Measurements from ENCODE around the gene SMKR1. TPM values are rescaled to one million over a fixed set of nuclear protein-coding genes. Genes with fewer than 3 reads are reported as not detected.

Gene SMKR1
- total and polyA plus RNA-seq, 8 donors, result 0.70 to 0.76 TPM; not detected in 6

DNA sequence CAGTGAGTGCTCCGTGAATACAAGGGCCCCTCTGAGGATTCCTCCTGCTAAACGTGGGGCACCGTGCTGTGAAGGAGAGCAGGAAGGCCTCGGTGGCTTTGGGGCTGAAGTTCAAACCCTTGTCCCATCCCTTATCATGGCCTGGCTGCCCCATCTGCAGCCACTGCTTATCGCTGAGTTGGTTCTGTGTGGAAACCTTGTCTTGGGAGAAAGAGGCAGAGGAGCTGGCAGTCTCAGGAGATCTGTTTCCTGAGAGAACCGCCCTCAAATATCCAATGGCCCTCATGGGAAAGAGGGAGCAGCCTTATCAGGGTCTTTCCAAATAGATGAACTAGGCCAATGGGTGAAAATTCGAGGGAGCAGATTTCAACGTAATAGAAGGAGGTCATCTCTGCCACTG is 57.2 kb downstream of the SMKR1 start:
- Histone ChIP-seq H3K27ac (no peak overlapping the region), H3K4me1 (peaks cover 0 to 16% (median 0%) of the 10 kb centered on the region in 4 donors), H3K36me3 (no peaks in the 10 kb centered on the region), H3K27me3 (peaks cover 0 to 4% (median 0%) of the 10 kb centered on the region in 3 donors), H3K4me3 (no peak overlapping the region), H3K9me3 (no peaks in the 10 kb centered on the region)
- no peak for TF ChIP-seq POLR2AphosphoS5 (IDR thresholded peaks at IDR 0.05)
- TF ChIP-seq, protein P1, sequence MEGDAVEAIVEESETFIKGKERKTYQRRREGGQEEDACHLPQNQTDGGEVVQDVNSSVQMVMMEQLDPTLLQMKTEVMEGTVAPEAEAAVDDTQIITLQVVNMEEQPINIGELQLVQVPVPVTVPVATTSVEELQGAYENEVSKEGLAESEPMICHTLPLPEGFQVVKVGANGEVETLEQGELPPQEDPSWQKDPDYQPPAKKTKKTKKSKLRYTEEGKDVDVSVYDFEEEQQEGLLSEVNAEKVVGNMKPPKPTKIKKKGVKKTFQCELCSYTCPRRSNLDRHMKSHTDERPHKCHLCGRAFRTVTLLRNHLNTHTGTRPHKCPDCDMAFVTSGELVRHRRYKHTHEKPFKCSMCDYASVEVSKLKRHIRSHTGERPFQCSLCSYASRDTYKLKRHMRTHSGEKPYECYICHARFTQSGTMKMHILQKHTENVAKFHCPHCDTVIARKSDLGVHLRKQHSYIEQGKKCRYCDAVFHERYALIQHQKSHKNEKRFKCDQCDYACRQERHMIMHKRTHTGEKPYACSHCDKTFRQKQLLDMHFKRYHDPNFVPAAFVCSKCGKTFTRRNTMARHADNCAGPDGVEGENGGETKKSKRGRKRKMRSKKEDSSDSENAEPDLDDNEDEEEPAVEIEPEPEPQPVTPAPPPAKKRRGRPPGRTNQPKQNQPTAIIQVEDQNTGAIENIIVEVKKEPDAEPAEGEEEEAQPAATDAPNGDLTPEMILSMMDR (IDR thresholded peaks at IDR 0.05), result no peak
- TF ChIP-seq EP300 (IDR thresholded peaks at IDR 0.05), result no peak
- TF ChIP-seq POLR2A (IDR thresholded peaks at IDR 0.05), result no peak
- 72 to 85% (median 76%) methylated on average over 7 to 8 of the region's 8 CpGs for WGBS, 5 donors
- no peak for DNase-seq
- intact Hi-C loops (cut with DNase I; ENCODE audit: low total_unique reads), result no loop called here

DNA sequence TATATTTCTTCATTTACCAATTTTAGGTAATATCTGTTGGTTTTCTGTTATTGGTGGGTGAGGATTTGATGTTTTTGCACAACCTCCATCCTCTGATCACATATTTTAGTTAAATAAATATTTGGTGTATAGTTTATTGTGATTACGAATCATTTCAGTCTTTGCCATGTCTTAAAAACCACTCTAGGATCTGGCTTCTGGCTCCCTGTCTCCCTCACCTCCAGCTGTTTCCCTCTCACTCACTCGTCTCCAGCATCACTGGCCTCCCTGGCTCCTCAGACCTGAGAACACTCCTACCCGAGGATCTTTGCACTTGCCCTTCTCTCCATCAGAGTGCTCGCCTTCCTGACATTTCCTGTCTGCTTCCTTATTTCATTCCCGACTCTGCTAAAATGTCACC is 58.5 kb downstream of the SMKR1 start:
- DNase-seq, result no peak
- H3K9me3 ChIP-seq, result no peaks in the 10 kb centered on the region
- intact Hi-C loops (cut with DNase I; ENCODE audit: low total_unique reads), result no loop called here
- WGBS, 5 donors, result 14 to 36% (median 33%) methylated on average over 5 of the region's 5 CpGs
- TF ChIP-seq EP300 (IDR thresholded peaks at IDR 0.05), result no peak
- TF ChIP-seq POLR2AphosphoS5 (IDR thresholded peaks at IDR 0.05), result no peak
- TF ChIP-seq, protein P1 (IDR thresholded peaks at IDR 0.05), result no peak
- no peak for TF ChIP-seq POLR2A (IDR thresholded peaks at IDR 0.05)
- H3K27ac ChIP-seq, result no peak overlapping the region
- H3K4me1 ChIP-seq, result peaks cover 0 to 16% (median 0%) of the 10 kb centered on the region in 4 donors
- no peak overlapping the region for H3K4me3 ChIP-seq
- H3K27me3 ChIP-seq, result peaks cover 0 to 8% (median 0%) of the 10 kb centered on the region in 3 donors
- no peaks in the 10 kb centered on the region for H3K36me3 ChIP-seq

DNA sequence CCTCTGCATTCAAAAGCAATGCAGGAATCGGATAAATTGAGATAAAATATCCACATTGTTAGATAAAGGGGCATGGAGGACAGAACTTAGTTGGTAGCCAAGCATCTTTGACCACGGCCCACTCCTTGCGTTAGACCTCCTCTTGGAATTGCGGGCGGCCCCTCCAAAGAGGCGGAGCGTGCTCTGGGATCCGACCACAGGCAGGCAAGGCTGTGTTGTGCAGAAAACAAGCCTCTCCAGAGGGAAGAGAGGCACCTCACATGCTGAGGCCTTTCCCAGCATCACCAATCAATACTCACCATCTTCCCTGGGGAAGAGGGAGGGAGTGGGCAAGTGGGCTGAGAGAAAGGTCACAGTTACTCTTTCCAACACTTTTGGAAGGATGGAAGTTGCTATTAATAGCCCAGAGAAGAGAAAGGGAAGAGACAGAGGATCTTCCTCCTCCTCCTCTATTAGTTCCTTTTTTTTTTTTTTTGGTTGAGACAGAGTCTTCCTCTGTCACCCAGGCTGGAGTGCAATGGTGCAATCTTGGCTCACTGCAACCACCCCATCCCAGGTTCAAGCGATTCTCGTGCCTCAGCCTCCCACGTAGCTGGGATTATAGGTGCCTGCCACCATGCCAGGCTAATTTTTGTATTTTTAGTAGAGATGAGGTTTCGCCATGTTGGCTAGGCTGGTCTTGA is 59.5 kb downstream of the SMKR1 start:
- H3K9me3 ChIP-seq, result no peaks in the 10 kb centered on the region
- WGBS, 5 donors, result 41 to 58% (median 51%) methylated on average over 12 of the region's 12 CpGs
- H3K4me3 ChIP-seq, result no peak overlapping the region
- H3K36me3 ChIP-seq, result no peaks in the 10 kb centered on the region
- no peak for TF ChIP-seq EP300 (IDR thresholded peaks at IDR 0.05)
- TF ChIP-seq POLR2AphosphoS5 (IDR thresholded peaks at IDR 0.05), result no peak
- TF ChIP-seq, protein P1 (IDR thresholded peaks at IDR 0.05), result no peak
- TF ChIP-seq POLR2A (IDR thresholded peaks at IDR 0.05), result no peak
- peaks cover 0 to 10% (median 0%) of the 10 kb centered on the region in 3 donors for H3K27me3 ChIP-seq
- intact Hi-C loops (cut with DNase I; ENCODE audit: low total_unique reads), result no loop called here
- DNase-seq, result peak in 1 of 2 donors; percentile 13
- H3K4me1 ChIP-seq, result peaks cover 0 to 16% (median 0%) of the 10 kb centered on the region in 4 donors
- no peak overlapping the region for H3K27ac ChIP-seq

Small RNA genes within 50 kb of the gene (small RNA-seq; reads per million reads assigned to genes)
- gene RNU1-72P (0 reads per million in 4 donors), gene SNRPGP3 (0 reads per million in 4 donors)

Other genes starting within 250 kb of the SMKR1 start
- gene STRIP2, start 68.1 kb upstream of the SMKR1 start, total RNA-seq, result 1 to 10 TPM in 2 of 5 donors, not detected in 3; 2.0 TPM
- under 1 TPM; 0.56 to 0.98 (median 0.76) TPM for gene STRIP2, start 68.1 kb upstream of the SMKR1 start, polyA plus RNA-seq
- 10 to 100 TPM in 4 of 5 donors, 1 to 10 TPM in 1; 3.2 to 58.3 (median 18.9) TPM for gene NRF1, start 109.2 kb downstream of the SMKR1 start, total RNA-seq
- gene NRF1, start 109.2 kb downstream of the SMKR1 start, polyA plus RNA-seq, result 1 to 10 TPM; 4.6 to 8.1 (median 5.0) TPM